SK-N-MC (cell line): Measurements from ENCODE around the gene AKT3.

Experiments used
- EZH2 ChIP-seq: fragments of 200-600 bp; sonication (generic); IDR thresholded peaks from one replicate; pipeline ENCODE4 v1.6.1; 2017; ENCODE audit warnings: antibody characterized with exemption
- FOXP2 ChIP-seq: optimal IDR thresholded peaks from 2 replicates; pipeline ENCODE3; 2011; ENCODE audit warnings: mild to moderate bottlenecking, moderate library complexity; ENCODE audit not compliant: insufficient read depth; ENCODE audit errors: extremely low read length, control extremely low read depth
- POLR2AphosphoS5 ChIP-seq: IDR thresholded peaks from 2 replicates; pipeline ENCODE4 v1.6.1; 2012; ENCODE audit warnings: mild to moderate bottlenecking, low read depth, low read length, borderline replicate concordance

- TF ChIP-seq POLR2AphosphoS5 (no peak), EZH2 (no peak), FOXP2 (no peak)
These were observed at the start of gene AKT3 for GRCh38 chr1:243850202-243850451.
